Tibial nerve (tissue), 4 donors: ENCODE results near the gene CEP85.

Experiments
- EP300 ChIP-seq, 2 donors: sonication (generic); formaldehyde crosslinking; IDR thresholded peaks; one replicate each; pipeline ENCODE4 v1.6.1; 2017; ENCODE audit warnings: antibody characterized with exemption in 2 of 2, mild to moderate bottlenecking in 1 of 2
- TF ChIP-seq, protein P1 (sequence below), 5 experiments: fragments of 200-600 bp in 3 of 5; fragments of 450-650 bp in 2 of 5; sonication (generic) in 3 of 5; IDR thresholded peaks; one replicate each; pipeline ENCODE4 v1.5.1; 2016 to 2019; ENCODE audit warnings: antibody characterized with exemption in 5 of 5, mild to moderate bottlenecking in 3 of 5, moderate library complexity in 2 of 5

- TF ChIP-seq EP300 (IDR thresholded peaks at IDR 0.05): no peak
- TF ChIP-seq, protein P1, sequence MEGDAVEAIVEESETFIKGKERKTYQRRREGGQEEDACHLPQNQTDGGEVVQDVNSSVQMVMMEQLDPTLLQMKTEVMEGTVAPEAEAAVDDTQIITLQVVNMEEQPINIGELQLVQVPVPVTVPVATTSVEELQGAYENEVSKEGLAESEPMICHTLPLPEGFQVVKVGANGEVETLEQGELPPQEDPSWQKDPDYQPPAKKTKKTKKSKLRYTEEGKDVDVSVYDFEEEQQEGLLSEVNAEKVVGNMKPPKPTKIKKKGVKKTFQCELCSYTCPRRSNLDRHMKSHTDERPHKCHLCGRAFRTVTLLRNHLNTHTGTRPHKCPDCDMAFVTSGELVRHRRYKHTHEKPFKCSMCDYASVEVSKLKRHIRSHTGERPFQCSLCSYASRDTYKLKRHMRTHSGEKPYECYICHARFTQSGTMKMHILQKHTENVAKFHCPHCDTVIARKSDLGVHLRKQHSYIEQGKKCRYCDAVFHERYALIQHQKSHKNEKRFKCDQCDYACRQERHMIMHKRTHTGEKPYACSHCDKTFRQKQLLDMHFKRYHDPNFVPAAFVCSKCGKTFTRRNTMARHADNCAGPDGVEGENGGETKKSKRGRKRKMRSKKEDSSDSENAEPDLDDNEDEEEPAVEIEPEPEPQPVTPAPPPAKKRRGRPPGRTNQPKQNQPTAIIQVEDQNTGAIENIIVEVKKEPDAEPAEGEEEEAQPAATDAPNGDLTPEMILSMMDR (IDR thresholded peaks at IDR 0.05): no peak
These were observed 57.4 kb downstream of the CEP85 start for GRCh38 chr1:26291433-26291832.
